ENCODE data around the gene GREM2. TPM values are rescaled to one million over a fixed set of nuclear protein-coding genes. Genes with fewer than 3 reads are reported as not detected.
A peak's percentile ranks its signal among the peaks of the same experiment; 100 is the strongest.

GREM2 gene
- total and polyA plus RNA-seq, 2 of the 4 experiments (the other 2 are of a cell fraction): 3.0 to 14.2 TPM

DNA sequence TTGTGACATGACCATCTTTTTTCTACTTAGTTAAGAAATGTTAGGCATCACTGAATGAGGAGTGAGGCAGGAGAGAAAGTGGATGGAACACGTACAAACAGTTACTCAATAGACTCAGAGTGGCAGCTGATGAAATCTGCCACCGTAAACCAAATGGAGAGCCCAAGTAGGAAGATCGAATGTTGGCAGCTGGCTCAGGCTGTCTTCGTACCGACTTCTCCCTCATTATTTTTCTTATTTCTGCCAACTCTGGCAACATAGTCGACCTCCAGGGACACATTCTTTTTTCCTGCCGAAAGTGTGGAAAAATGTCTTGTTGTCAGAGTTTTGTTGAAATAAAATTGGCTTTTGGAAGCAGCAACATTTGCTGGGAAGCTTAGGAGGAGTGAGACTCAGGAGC, 143.3 kb downstream of the GREM2 start:
- ATAC-seq (ENCODE audit: low read depth) (no peak), DNase-seq (peak; percentile 28)
- peaks cover 7 to 41% of the 10 kb centered on the region in 2 experiments; a peak in 3 of 4 replicates for H3K79me1 ChIP-seq (ENCODE audit: low read depth in 1 of 2, low read length in 2 of 2)
- BruUV-seq (replicated peaks): no TSS peak
- H2BK15ac ChIP-seq (ENCODE audit: low read depth, low read length): peak overlapping the region; percentile 23; the same call in 1 of the 3 replicates
- peak overlapping the region; percentile 45 for H4K91ac ChIP-seq (ENCODE audit: insufficient read depth, low read depth, low read length)
- peak; percentile 31; the same call in 1 of the 2 replicates for TF ChIP-seq CEBPB (IDR thresholded peaks at IDR 0.05; ENCODE audit: low read depth, low read length)
- TF ChIP-seq MXI1 (IDR thresholded peaks at IDR 0.05; ENCODE audit: borderline replicate concordance, low read depth, low read length): no peak
- no peak for TF ChIP-seq RCOR1 (IDR thresholded peaks at IDR 0.05; ENCODE audit: insufficient replicate concordance, low read length)
- TF ChIP-seq, protein P1, sequence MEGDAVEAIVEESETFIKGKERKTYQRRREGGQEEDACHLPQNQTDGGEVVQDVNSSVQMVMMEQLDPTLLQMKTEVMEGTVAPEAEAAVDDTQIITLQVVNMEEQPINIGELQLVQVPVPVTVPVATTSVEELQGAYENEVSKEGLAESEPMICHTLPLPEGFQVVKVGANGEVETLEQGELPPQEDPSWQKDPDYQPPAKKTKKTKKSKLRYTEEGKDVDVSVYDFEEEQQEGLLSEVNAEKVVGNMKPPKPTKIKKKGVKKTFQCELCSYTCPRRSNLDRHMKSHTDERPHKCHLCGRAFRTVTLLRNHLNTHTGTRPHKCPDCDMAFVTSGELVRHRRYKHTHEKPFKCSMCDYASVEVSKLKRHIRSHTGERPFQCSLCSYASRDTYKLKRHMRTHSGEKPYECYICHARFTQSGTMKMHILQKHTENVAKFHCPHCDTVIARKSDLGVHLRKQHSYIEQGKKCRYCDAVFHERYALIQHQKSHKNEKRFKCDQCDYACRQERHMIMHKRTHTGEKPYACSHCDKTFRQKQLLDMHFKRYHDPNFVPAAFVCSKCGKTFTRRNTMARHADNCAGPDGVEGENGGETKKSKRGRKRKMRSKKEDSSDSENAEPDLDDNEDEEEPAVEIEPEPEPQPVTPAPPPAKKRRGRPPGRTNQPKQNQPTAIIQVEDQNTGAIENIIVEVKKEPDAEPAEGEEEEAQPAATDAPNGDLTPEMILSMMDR (conservative IDR thresholded peaks at IDR 0.05; ENCODE audit: low read depth, low read length): no peak
- no peak for TF ChIP-seq MAZ (IDR thresholded peaks at IDR 0.05; ENCODE audit: borderline replicate concordance, low read depth, low read length)
- no peak for TF ChIP-seq RAD21 (IDR thresholded peaks at IDR 0.05; ENCODE audit: low read length)
- in situ Hi-C loops (cut with MboI; ENCODE audit: low sequenced_read_pairs) (loop anchor here (25.0 kb wide), 1 partner anchor 219 kb away; no protein-coding TSS in a partner anchor), dilution Hi-C loops (cut with HindIII; ENCODE audit: low sequenced_read_pairs, unreplicated experiment) (no loop called here), intact Hi-C loops (cut with micrococcal nuclease) (no loop called here)
- no peak overlapping the region for H3K4me3 ChIP-seq (ENCODE audit: insufficient read depth, low read depth, low read length)
- peak overlapping the region; percentile 6 for H2BK5ac ChIP-seq (ENCODE audit: low read depth, low read length, poor library complexity, severe bottlenecking)
- ChIA-PET POLR2A (ENCODE audit: unreplicated experiment) (no interaction called here), CTCF (no interaction called here)
- no peak overlapping the region for H2AFZ ChIP-seq (replicated peaks; ENCODE audit: low read length, poor library complexity)
- H4K8ac ChIP-seq (ENCODE audit: low read depth in 2 of 2, low read length in 2 of 2): peak overlapping the region; percentile 32 to 55; a peak in 2 of 4 replicates
- H3K27ac ChIP-seq (ENCODE audit: insufficient read depth, low read length): peak overlapping the region; percentile 34; the same call in 1 of the 2 replicates
- H3K18ac ChIP-seq (ENCODE audit: low read depth, low read length): peak overlapping the region; percentile 71
- H4K20me1 ChIP-seq (ENCODE audit: insufficient read depth, low read length): no peaks in the 10 kb centered on the region
- H2BK20ac ChIP-seq (ENCODE audit: low read depth, low read length): peak overlapping the region; percentile 33; the same call in 1 of the 2 replicates
- H3K14ac ChIP-seq (replicated peaks; ENCODE audit: low read depth, low read length): peak overlapping the region; percentile 57
- H3K36me3 ChIP-seq (ENCODE audit: control insufficient read depth, insufficient read depth, low read length): 0 out of 2 replicates have a peak, but pooled peaks cover 2% of the 10 kb centered on the region
- peak overlapping the region; percentile 89 for H4K5ac ChIP-seq (ENCODE audit: low read depth, low read length)
- peak overlapping the region; percentile 45 for H3K4me2 ChIP-seq (ENCODE audit: low read depth, low read length)
- no peaks in the 10 kb centered on the region for H3K27me3 ChIP-seq (ENCODE audit: control insufficient read depth, insufficient read depth, low read length)
- no peaks in the 10 kb centered on the region for H3K9me3 ChIP-seq (ENCODE audit: control insufficient read depth, insufficient read depth, low read length)
- no peaks in the 10 kb centered on the region for H3K9me1 ChIP-seq (ENCODE audit: insufficient read depth, low read length)
- H3K23ac ChIP-seq (ENCODE audit: low read depth, low read length): peak overlapping the region; percentile 67; the same call in 1 of the 2 replicates
- H3K9ac ChIP-seq (ENCODE audit: low read depth, low read length): no peak overlapping the region
- 25% methylated on average over 2 of the region's 7 CpGs; no CpG with 5 or more reads in 1 of the 2 experiments for WGBS, 2 experiments (ENCODE audit: extremely low coverage in 2 of 2, insufficient read length in 1 of 2)
- H3K4ac ChIP-seq (ENCODE audit: low read depth, low read length): peak overlapping the region; percentile 60; the same call in 1 of the 2 replicates
- H3K56ac ChIP-seq (ENCODE audit: extremely low read depth, insufficient read depth, low read length): no peak overlapping the region
- no peak overlapping the region for H2AK9ac ChIP-seq (replicated peaks; ENCODE audit: low read depth, low read length, poor library complexity)
- peak overlapping the region; percentile 51 for H2BK120ac ChIP-seq (ENCODE audit: low read depth, low read length)
- H3K4me1 ChIP-seq (ENCODE audit: control insufficient read depth, insufficient read depth, low read length): peaks cover 16% of the 10 kb centered on the region
- H2AK5ac ChIP-seq (ENCODE audit: low read depth, low read length): peak overlapping the region; percentile 15; the same call in 1 of the 2 replicates

Data from IMR-90 (cell line).